Measurements from ENCODE around the gene COL4A2.

DNA sequence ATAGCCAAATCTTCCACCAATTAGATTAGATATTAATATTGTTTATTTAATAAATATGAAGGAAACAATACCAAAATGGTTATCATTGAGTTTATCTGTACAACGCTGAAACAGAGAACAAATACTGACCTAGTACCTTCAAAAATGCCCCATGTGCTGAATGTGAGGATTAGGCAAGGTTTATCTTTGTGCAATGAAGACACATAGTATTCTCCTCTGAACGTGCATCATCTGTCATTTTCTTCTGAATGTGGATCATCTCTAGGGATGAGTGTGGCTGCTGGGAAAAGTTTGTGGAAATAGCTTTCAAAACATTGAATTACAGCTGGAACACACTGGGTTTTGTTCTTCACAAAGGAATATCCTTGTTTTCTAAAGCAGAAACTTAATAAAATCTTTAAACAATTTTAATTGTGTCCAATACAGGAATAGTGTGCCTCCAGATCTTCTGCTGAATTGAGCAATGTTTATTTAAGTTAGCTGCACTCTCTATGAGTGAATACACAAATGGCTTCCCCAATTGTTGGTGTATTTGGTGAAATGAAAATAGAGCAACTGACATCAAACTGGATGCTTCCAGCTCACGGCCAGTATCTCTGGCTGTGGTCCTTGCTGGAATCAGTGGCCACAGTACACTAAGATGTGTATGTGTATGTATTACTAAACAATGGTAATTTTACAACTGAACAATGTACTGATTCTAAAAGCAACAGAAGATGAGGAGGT, 6.8 kb upstream of the COL4A2 start:
- TF ChIP-seq POLR2A (IDR thresholded peaks at IDR 0.05; ENCODE audit: low read depth, low read length) (no peak), POLR2AphosphoS5 (IDR thresholded peaks at IDR 0.05; ENCODE audit: low read depth, low read length) (no peak), TAF1 (IDR thresholded peaks at IDR 0.05; ENCODE audit: borderline replicate concordance, low read depth, low read length) (no peak)
